Activated CD4-positive, alpha-beta T cell treated with anti-CD3 and anti-CD28 coated beads for 36 hours (primary cell): ENCODE results near the gene GRN. TPM values are rescaled to one million over a fixed set of nuclear protein-coding genes. Genes with fewer than 3 reads are reported as not detected.
"Not testable (repeated sequence)": the region's sequence is repeated elsewhere in the genome, so short reads cannot be mapped to it uniquely, and the experiment has no call there.

ENCODE experiments used
- ATAC-seq: fragments of 200-7000 bp; cut with Tn5 transposase; one replicate; pipeline ENCODE4 v1.10.0; 2021; ENCODE audit warnings: mild to moderate bottlenecking, moderate library complexity
- CTCF ChIA-PET: fragments of 350-600 bp; sonication (Branson Sonifier 250); formaldehyde crosslinking; loops from one replicate; lab custom pipeline; 2021; ENCODE audit warnings: antibody characterized with exemption; lab: Charles Lee
- POLR2A ChIA-PET: fragments of 350-600 bp; sonication (Branson Sonifier 250); formaldehyde crosslinking; loops from one replicate; lab custom pipeline; 2021; ENCODE audit warnings: antibody characterized with exemption, inconsistent platforms; lab: Charles Lee
- DNase-seq: peaks from one replicate; pipeline ENCODE4 v3.0.0-alpha.2; 2020
- H3K27ac Mint-ChIP-seq: one replicate; pipeline ENCODE4 v1.8.0; 2021; ENCODE audit warnings: mixed read lengths
- H3K27me3 Mint-ChIP-seq: one replicate; pipeline ENCODE4 v1.8.0; 2021; ENCODE audit warnings: mixed read lengths
- H3K36me3 Mint-ChIP-seq: one replicate; pipeline ENCODE4 v1.8.0; 2021; ENCODE audit warnings: low read depth, mixed read lengths
- H3K4me1 Mint-ChIP-seq: one replicate; pipeline ENCODE4 v1.8.0; 2021; ENCODE audit warnings: mixed read lengths
- H3K4me3 Mint-ChIP-seq: one replicate; pipeline ENCODE4 v1.8.0; 2021; ENCODE audit warnings: mild to moderate bottlenecking, moderate library complexity, mixed read lengths
- H3K9me3 Mint-ChIP-seq: one replicate; pipeline ENCODE4 v1.8.0; 2021; ENCODE audit warnings: low read depth, mixed read lengths
- intact Hi-C, 2 experiments: fragments of 100-400 bp; cut with DNase I in 1 of 2; cut with micrococcal nuclease in 1 of 2; formaldehyde crosslinking; loops; one replicate each; pipeline versions ENCODE4 v1.14.2 to v1.15.1; 2022 to 2024; cut with DNase I, micrococcal nuclease
- total RNA-seq, 2 experiments: library from RNA; stranded (reverse); gene quantifications; one replicate each; pipeline ENCODE4 v1.2.3, GENCODE V29; 2021

Gene GRN
- total RNA-seq, 2 experiments from 2014 or later: 35.4 to 68.0 TPM

GRCh38 chr17:44384281-44384822 is 39.2 kb downstream of the GRN start:
- Mint-ChIP-seq H3K36me3 (no peaks in the 10 kb centered on the region), H3K4me1 (peaks cover 12% of the 10 kb centered on the region), H3K27ac (no peak overlapping the region), H3K27me3 (peaks cover 22% of the 10 kb centered on the region), H3K4me3 (no peak overlapping the region), H3K9me3 (no peaks in the 10 kb centered on the region)
- DNase-seq: no peak
- ATAC-seq: no peak
- POLR2A ChIA-PET: interaction anchor here (0.6 kb wide), 1 partner anchor 424 kb away, joined by 4 read pairs; no protein-coding TSS in a partner anchor
- CTCF ChIA-PET: interaction anchor here (1.1 kb wide), 1 partner anchor 48 kb away, joined by 4 read pairs; no protein-coding TSS in a partner anchor
- intact Hi-C loops: no loop called here

GRCh38 chr17:44384823-44385286 is 39.8 kb downstream of the GRN start:
- no peaks in the 10 kb centered on the region for H3K9me3 Mint-ChIP-seq
- DNase-seq (no peak), ATAC-seq (no peak)
- H3K4me3 Mint-ChIP-seq: peak overlapping the region; percentile 59
- intact Hi-C loops: loop anchor here in 1 of 2 experiments (1.0 kb wide), 6 partner anchors 22 to 583 kb away; partner anchors contain the start of genes C1QL1, FAM171A2, GPATCH8 and GRN
- no peaks in the 10 kb centered on the region for H3K36me3 Mint-ChIP-seq
- peaks cover 12% of the 10 kb centered on the region for H3K4me1 Mint-ChIP-seq
- no peak overlapping the region for H3K27ac Mint-ChIP-seq
- ChIA-PET CTCF (interaction anchor here (0.7 to 1.5 kb wide), 7 partner anchors 12 to 181 kb away, joined by 3 to 8 read pairs (median 4); no protein-coding TSS in a partner anchor), POLR2A (interaction anchor here (0.6 kb wide), 2 partner anchors 424 to 506 kb away, joined by 4 read pairs; no protein-coding TSS in a partner anchor)
- H3K27me3 Mint-ChIP-seq: peaks cover 22% of the 10 kb centered on the region

GRCh38 chr17:44385287-44386181 is 40.4 kb downstream of the GRN start:
- H3K9me3 Mint-ChIP-seq: no peaks in the 10 kb centered on the region
- ChIA-PET CTCF (interaction anchor here (0.7 to 1.5 kb wide), 7 partner anchors 11 to 182 kb away, joined by 3 to 8 read pairs (median 4); no protein-coding TSS in a partner anchor), POLR2A (interaction anchor here (0.6 kb wide), 1 partner anchor 507 kb away, joined by 4 read pairs; no protein-coding TSS in a partner anchor)
- intact Hi-C loops: loop anchor here in 1 of 2 experiments (1.0 kb wide), 6 partner anchors 22 to 583 kb away; partner anchors contain the start of genes C1QL1, FAM171A2, GPATCH8 and GRN
- ATAC-seq: peak; percentile 96
- H3K27ac Mint-ChIP-seq: peak overlapping the region; percentile 21
- H3K4me1 Mint-ChIP-seq: peaks cover 12% of the 10 kb centered on the region
- peak; percentile 96 for DNase-seq
- peak overlapping the region; percentile 62 for H3K4me3 Mint-ChIP-seq
- H3K36me3 Mint-ChIP-seq: no peaks in the 10 kb centered on the region
- peaks cover 22% of the 10 kb centered on the region for H3K27me3 Mint-ChIP-seq

DNA sequence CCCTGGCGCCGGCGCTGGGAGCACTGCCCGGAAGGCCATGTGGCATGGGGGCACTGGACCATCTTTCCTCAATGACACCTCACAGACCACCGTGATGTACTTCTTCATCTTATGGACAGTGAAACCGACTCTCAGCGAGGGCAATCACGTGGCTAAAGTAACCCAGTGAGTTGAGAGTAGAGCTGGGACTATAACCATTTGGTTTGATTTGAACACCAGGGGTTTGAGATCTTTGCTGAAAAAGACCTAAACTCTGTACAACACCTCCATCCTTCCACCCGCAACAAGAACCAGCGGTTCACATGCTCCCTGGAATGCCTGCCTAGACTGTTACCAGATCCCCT is 41.1 kb downstream of the GRN start:
- Mint-ChIP-seq H3K4me1 (peaks cover 12% of the 10 kb centered on the region), H3K27ac (no peak overlapping the region), H3K36me3 (no peaks in the 10 kb centered on the region), H3K9me3 (no peaks in the 10 kb centered on the region), H3K4me3 (peak overlapping the region; percentile 62), H3K27me3 (peaks cover 22% of the 10 kb centered on the region)
- DNase-seq (no peak), ATAC-seq (no peak)
- intact Hi-C loops: no loop called here
- ChIA-PET POLR2A (interaction anchor here (0.7 kb wide), 1 partner anchor 49 kb away, joined by 4 read pairs; no protein-coding TSS in a partner anchor), CTCF (interaction anchor here (1.5 kb wide), 1 partner anchor 137 kb away, joined by 8 read pairs; no protein-coding TSS in a partner anchor)

- POLR2A ChIA-PET: interaction anchor here (0.7 kb wide), 1 partner anchor 268 kb away, joined by 3 read pairs; no protein-coding TSS in a partner anchor
- H3K4me1 Mint-ChIP-seq: peaks cover 12% of the 10 kb centered on the region
- H3K27ac Mint-ChIP-seq: no peak overlapping the region
- intact Hi-C loops: no loop called here
- H3K4me3 Mint-ChIP-seq: no peak overlapping the region
- CTCF ChIA-PET: interaction anchor here (0.6 kb wide), 2 partner anchors 18 to 43 kb away, joined by 3 read pairs; partner anchors contain the start of gene GRN
- no peaks in the 10 kb centered on the region for H3K9me3 Mint-ChIP-seq
- peaks cover 22% of the 10 kb centered on the region for H3K27me3 Mint-ChIP-seq
- H3K36me3 Mint-ChIP-seq: no peaks in the 10 kb centered on the region
- ATAC-seq: no peak
- DNase-seq: no peak
Observed at GRCh38 chr17:44387804-44388203, 42.7 kb downstream of the GRN start.

DNA sequence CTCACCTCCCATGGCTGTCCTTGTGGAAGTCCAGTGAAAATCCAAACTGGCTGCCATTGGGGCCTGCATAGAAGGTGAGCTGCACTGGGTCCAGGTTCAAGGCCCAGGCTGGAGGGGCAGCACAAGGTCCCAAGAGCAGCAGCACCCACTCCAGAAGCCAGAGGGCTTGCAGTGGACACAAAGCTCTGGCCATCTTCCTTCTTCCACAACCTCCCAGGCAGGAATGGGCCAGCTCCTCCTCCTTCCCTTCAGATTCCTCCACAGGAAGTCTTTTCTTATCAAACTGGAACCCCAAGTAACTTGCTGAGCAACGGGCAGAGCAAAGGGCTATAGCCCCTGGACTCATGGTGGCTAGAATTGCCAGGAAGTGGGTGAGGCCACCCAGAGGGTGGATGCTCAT is 44.2 kb downstream of the GRN start, which contains the start of gene ITGA2B:
TSS of gene ITGA2B (minus strand) at position 369 of the 400 bp plus-strand sequence. CDS start at position 193, 176 bp downstream.
- no peaks in the 10 kb centered on the region for H3K36me3 Mint-ChIP-seq
- intact Hi-C loops: no loop called here
- DNase-seq (no peak), ATAC-seq (no peak)
- ChIA-PET CTCF (interaction anchor here (0.6 kb wide), 1 partner anchor 165 kb away, joined by 3 read pairs; no protein-coding TSS in a partner anchor), POLR2A (no interaction called here)
- peaks cover 23% of the 10 kb centered on the region for H3K4me1 Mint-ChIP-seq
- H3K9me3 Mint-ChIP-seq: no peaks in the 10 kb centered on the region
- H3K4me3 Mint-ChIP-seq: no peak within 1 kb of the TSS
- peaks cover 13% of the 10 kb centered on the region for H3K27me3 Mint-ChIP-seq
- no peak within 1 kb of the TSS for H3K27ac Mint-ChIP-seq

GRCh38 chr17:44389723-44390202 is 44.7 kb downstream of the GRN start:
- Mint-ChIP-seq H3K9me3 (no peaks in the 10 kb centered on the region), H3K27me3 (peaks cover 10% of the 10 kb centered on the region), H3K36me3 (no peaks in the 10 kb centered on the region), H3K27ac (no peak overlapping the region), H3K4me1 (peaks cover 22% of the 10 kb centered on the region), H3K4me3 (no peak overlapping the region)
- POLR2A ChIA-PET: no interaction called here
- intact Hi-C loops: no loop called here
- DNase-seq: no peak
- CTCF ChIA-PET: interaction anchor here (0.7 kb wide), 1 partner anchor 726 kb away, joined by 3 read pairs; no protein-coding TSS in a partner anchor
- no peak for ATAC-seq

GRCh38 chr17:44390250-44390870 is 45.3 kb downstream of the GRN start:
- POLR2A ChIA-PET: no interaction called here
- Mint-ChIP-seq H3K9me3 (no peaks in the 10 kb centered on the region), H3K4me1 (peaks cover 18% of the 10 kb centered on the region), H3K4me3 (no peak overlapping the region), H3K36me3 (no peaks in the 10 kb centered on the region), H3K27me3 (peaks cover 8% of the 10 kb centered on the region), H3K27ac (no peak overlapping the region)
- ATAC-seq (no peak), DNase-seq (no peak)
- CTCF ChIA-PET: interaction anchor here (0.7 to 1.1 kb wide), 2 partner anchors 44 to 727 kb away, joined by 3 read pairs; no protein-coding TSS in a partner anchor
- intact Hi-C loops: no loop called here

- Mint-ChIP-seq H3K36me3 (peaks cover 17% of the 10 kb centered on the region), H3K4me1 (peaks cover 20% of the 10 kb centered on the region)
- ATAC-seq, intact Hi-C loops, H3K4me3 Mint-ChIP-seq, POLR2A ChIA-PET, DNase-seq, H3K27me3 Mint-ChIP-seq, H3K9me3 Mint-ChIP-seq, H3K27ac Mint-ChIP-seq: not testable (repeated sequence)
- CTCF ChIA-PET: interaction anchor here (0.7 to 2.2 kb wide), 4 partner anchors 19 to 129 kb away, joined by 3 to 10 read pairs (median 4); no protein-coding TSS in a partner anchor
Observed at GRCh38 chr17:44394112-44394511, 49.0 kb downstream of the GRN start.

DNA sequence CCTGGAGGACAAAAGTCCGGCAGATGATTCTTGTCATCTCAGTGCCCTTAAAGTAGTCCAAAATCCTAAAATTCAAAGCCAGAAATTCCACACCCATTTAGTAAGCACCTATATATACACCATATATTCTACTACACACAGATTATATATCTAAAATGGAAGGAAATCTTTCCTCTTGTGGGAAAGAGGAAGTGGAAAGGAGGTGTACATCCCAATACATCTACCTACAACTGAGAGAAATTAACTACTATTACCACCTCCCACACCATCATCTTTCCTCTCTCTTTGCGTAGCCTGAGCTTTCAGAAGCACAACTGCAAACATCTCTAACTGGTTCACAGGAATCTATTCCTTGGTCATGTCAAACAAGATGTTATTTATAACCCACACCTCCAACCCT is 49.7 kb downstream of the GRN start:
- H3K36me3 Mint-ChIP-seq: peaks cover 24% of the 10 kb centered on the region
- ATAC-seq: no peak
- DNase-seq: no peak
- peaks cover 20% of the 10 kb centered on the region for H3K4me1 Mint-ChIP-seq
- intact Hi-C loops: no loop called here
- ChIA-PET POLR2A (no interaction called here), CTCF (interaction anchor here (2.2 kb wide), 1 partner anchor 20 kb away, joined by 10 read pairs; no protein-coding TSS in a partner anchor)
- H3K4me3 Mint-ChIP-seq: no peak overlapping the region
- no peaks in the 10 kb centered on the region for H3K27me3 Mint-ChIP-seq
- no peak overlapping the region for H3K27ac Mint-ChIP-seq
- H3K9me3 Mint-ChIP-seq: no peaks in the 10 kb centered on the region
